Measurements from ENCODE around the gene SCO1.

SCO1 gene

DNA sequence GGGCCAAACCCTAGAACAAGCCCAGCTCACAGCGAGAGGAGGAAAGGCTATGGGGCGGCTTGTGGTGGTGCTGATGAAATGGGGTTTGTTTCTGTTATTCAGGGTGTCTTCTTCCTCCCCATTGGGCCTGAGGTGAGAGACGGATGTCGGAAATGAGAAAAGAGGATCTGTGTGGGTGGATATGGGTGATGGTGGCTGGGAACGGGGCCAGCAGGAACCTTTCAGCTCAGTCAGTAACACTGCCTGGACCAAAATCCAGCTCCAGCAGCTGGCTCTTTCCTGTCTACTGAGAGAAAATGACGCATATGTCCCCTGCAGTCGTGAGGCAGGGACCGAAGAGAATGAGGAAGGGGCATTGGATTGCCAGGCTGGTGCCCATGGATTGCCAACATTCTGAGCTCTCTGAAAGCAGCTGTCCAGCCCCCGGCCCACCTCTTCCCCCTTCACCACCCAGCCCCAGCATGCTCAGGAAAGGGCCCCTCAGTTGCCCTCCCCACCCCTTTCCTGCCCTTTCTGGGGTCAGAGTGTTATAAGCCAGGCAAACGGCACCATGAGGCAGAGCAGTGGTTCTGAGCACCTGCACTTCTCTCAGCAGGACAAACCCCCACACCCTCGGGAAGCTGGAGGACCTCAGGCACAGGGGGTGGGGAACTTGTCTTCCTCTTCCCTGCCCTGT is 44.2 kb downstream of the SCO1 start:
- no peak for DNase-seq (ENCODE audit: low spot score)

- no peak for DNase-seq (ENCODE audit: low spot score)
Measured at GRCh38 chr17:10651927-10652326, 45.4 kb downstream of the SCO1 start.

GRCh38 chr17:10649602-10650001 is 47.7 kb downstream of the SCO1 start:
- no peak for DNase-seq (ENCODE audit: low spot score)

GRCh38 chr17:10648956-10649355 is 48.4 kb downstream of the SCO1 start:
- no peak for DNase-seq (ENCODE audit: low spot score)

- no peak for DNase-seq (ENCODE audit: low spot score)
Measured at GRCh38 chr17:10648381-10648780, 49.0 kb downstream of the SCO1 start.

DNA sequence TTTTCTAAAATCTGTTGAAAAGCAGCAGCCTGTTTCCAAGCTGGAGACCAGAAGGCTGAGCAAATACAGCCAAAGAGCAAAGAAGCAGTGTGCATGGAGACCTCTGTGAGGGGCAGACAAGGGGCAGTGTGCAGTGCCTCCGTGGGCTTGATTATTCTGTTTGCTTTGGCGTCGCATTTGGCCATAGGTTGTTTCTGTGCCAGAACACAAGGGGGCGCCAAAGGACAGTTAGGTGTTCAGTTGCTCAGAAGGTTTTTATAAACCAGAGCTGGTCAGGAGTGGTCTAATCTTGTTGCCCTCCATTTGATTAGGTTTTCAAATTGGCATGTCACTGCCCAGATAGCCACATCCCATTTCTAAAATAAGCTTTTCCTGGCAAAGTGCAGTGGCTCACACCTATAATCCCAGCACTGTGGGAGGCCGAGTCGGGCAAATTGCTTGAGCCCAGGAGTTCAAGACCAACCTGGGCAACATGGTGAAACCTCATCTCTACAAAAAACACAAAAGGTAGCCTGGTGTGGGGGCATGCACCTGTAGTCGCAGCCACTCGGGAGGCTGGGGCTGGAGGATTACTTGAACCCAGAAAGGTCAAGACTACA is 50.8 kb downstream of the SCO1 start:
- DNase-seq (ENCODE audit: low spot score): no peak

DNA sequence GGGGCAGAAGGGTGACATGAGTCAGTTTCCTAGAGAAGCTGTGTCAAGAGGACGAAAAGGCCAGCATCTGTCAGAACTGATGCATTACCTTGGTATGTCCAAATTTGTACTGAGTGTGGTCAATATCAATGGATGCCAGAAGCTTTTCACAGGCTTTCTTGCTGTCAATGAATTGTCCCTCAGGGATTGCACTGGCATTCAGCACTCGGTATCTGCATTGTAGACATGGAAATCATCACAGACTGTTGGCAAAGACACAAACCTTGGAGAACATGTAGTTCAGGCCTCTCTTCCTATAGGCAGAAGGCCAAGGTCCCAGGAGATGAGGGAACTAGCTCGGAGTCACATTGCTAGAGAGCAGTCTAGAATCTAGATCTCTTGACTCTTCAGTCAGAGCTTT is 56.9 kb downstream of the SCO1 start:
- DNase-seq (ENCODE audit: low spot score): no peak

GRCh38 chr17:10638151-10638550 is 59.2 kb downstream of the SCO1 start:
- no peak for DNase-seq (ENCODE audit: low spot score)

DNA sequence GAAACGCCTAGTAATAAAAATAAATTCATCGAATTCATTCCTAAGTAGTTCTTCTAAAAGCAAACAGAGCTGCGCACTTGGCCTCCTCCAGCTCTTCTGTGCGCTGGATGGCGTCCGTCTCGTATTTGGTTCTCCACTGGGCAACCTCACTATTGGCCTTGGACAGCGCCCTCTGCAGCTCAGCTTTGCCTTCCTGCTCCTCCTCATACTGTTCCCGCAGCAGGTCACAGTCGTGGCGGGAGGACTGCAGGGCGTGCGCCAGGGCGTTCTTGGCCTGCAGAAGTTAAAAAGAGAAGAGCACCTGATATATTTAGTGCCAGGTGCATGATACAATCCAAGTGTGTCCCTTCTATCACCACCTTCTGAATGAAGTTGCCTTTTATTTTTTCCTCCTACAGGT is 62.0 kb downstream of the SCO1 start:
- DNase-seq (ENCODE audit: low spot score): no peak

GRCh38 chr17:10633738-10634379 is 63.5 kb downstream of the SCO1 start:
- DNase-seq (ENCODE audit: low spot score): no peak

GRCh38 chr17:10631701-10632100 is 65.6 kb downstream of the SCO1 start:
- DNase-seq (ENCODE audit: low spot score): no peak

- DNase-seq (ENCODE audit: low spot score): peak; percentile 37
Measured at GRCh38 chr17:10631048-10631700, 66.2 kb downstream of the SCO1 start.

- DNase-seq (ENCODE audit: low spot score): no peak
Measured at GRCh38 chr17:10629706-10630105, 67.6 kb downstream of the SCO1 start.

DNA sequence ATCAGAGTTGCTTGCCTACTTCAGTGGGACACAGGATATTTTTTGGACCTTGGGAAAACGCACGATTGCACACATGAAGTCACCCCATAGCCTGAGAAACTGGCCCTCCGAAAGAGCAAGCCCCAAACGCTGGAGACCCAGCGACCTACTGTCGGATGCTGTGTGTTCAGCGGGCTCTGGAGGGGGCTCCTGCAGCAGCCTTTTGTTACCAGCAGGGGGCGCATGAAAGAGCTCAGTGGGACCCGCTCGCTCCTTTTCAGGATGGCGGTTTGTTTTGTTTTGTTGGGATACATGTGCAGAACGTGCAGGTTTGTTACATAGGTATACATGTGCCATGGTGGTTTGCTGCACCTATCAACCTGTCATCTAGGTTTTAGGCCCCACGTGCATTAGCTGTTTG is 68.6 kb downstream of the SCO1 start:
- DNase-seq (ENCODE audit: low spot score): no peak

- no peak for DNase-seq (ENCODE audit: low spot score)
Measured at GRCh38 chr17:10626390-10626789, 70.9 kb downstream of the SCO1 start.

DNA sequence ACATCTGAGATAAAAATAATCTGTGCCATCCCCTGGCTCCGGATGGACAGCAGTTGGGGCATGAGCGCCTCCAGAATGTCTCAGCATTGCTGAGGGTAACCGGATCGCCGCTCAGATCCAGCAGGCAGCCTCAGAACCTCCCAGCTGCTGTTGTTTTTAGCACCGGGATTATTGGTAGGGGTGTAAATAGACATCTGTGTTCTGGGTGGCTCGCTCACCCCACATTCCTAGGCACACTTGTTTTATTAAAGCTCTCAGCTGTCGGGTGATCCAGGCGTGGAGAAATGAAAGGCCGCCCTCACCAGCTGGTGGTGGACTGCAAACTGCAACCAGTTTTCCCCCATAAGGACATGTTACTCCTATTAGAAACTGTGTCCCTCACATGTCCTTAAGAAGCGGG is 72.4 kb downstream of the SCO1 start:
- DNase-seq (ENCODE audit: low spot score): no peak

DNA sequence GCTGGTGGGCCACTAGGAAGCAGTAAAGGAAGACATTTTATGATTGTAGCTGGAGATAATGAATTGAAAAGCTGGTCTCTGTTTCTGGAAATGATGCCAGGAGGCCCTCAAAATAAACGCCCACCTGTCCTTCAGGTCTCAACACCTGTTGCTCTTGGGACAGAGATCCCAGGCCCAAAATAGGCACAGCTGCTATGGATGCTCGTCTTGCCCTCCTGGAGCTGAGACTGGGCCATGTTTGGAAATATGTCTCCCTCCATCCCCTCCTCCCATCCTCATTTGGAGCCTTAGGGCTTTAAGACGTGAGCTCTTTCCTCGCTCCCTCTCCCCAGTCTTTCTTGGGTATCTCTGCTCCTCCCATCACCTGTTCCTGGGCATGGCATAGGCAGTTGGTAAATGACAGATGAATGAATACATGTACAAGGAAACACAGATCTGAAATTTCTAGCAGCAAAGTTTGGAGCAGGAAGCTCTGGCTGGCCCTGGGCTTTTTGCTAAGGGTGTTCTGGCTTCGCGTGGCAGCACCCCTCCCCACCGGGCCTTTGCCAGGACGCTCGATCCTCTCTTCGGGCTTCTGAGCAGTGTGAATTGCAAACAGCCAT is 73.5 kb downstream of the SCO1 start:
- DNase-seq (ENCODE audit: low spot score): no peak

- DNase-seq (ENCODE audit: low spot score): no peak
Measured at GRCh38 chr17:10622617-10623485, 74.5 kb downstream of the SCO1 start.
